ENCODE measurements around the gene TTC39C.

The TTC39C gene

GRCh38 chr18:24048261-24048660 is 33.7 kb downstream of the TTC39C start:
- TF ChIP-seq ZFX (IDR thresholded peaks at IDR 0.05; ENCODE audit: borderline replicate concordance) (no peak), CTCF (IDR thresholded peaks at IDR 0.05) (no peak)
- H3K27ac ChIP-seq: no peak overlapping the region

- TF ChIP-seq CTCF (IDR thresholded peaks at IDR 0.05) (no peak), ZFX (IDR thresholded peaks at IDR 0.05; ENCODE audit: borderline replicate concordance) (no peak)
- no peak overlapping the region for H3K27ac ChIP-seq
Observed at GRCh38 chr18:24049142-24049541, 34.6 kb downstream of the TTC39C start.

- H3K27ac ChIP-seq: no peak overlapping the region
Observed at GRCh38 chr18:24051031-24051947, 36.7 kb downstream of the TTC39C start.

GRCh38 chr18:24052053-24052452 is 37.5 kb downstream of the TTC39C start:
- no peak overlapping the region for H3K27ac ChIP-seq
- no peak for TF ChIP-seq ZFX (IDR thresholded peaks at IDR 0.05; ENCODE audit: borderline replicate concordance)
- TF ChIP-seq CTCF (IDR thresholded peaks at IDR 0.05): no peak

More at GRCh38 chr18:24051031-24051947, 36.7 kb downstream of the TTC39C start:
- TF ChIP-seq ZFX (IDR thresholded peaks at IDR 0.05; ENCODE audit: borderline replicate concordance) (no peak), CTCF (IDR thresholded peaks at IDR 0.05) (no peak)

GRCh38 chr18:24053211-24053610 is 38.7 kb downstream of the TTC39C start:
- TF ChIP-seq CTCF (IDR thresholded peaks at IDR 0.05) (no peak), ZFX (IDR thresholded peaks at IDR 0.05; ENCODE audit: borderline replicate concordance) (no peak)

GRCh38 chr18:24054130-24054529 is 39.6 kb downstream of the TTC39C start:
- TF ChIP-seq ZFX (IDR thresholded peaks at IDR 0.05; ENCODE audit: borderline replicate concordance) (no peak), CTCF (IDR thresholded peaks at IDR 0.05) (no peak)
- no peak overlapping the region for H3K27ac ChIP-seq

More at GRCh38 chr18:24053211-24053610, 38.7 kb downstream of the TTC39C start:
- no peak overlapping the region for H3K27ac ChIP-seq

Measured in 22Rv1 (cell line).